Activated CD8-positive, alpha-beta memory T cell treated with anti-CD3 and anti-CD28 coated beads for 36 hours (primary cell): Measurements from ENCODE around the gene FBLN7. TPM values are rescaled to one million over a fixed set of nuclear protein-coding genes. Genes with fewer than 3 reads are reported as not detected.

Experiments used
- CTCF ChIA-PET: fragments of 350-600 bp; sonication (Branson Sonifier 250); formaldehyde crosslinking; loops from one replicate; lab custom pipeline; 2021; ENCODE audit warnings: antibody characterized with exemption; lab: Charles Lee
- POLR2A ChIA-PET: fragments of 350-600 bp; sonication (Branson Sonifier 250); formaldehyde crosslinking; loops from one replicate; lab custom pipeline; 2021; ENCODE audit warnings: antibody characterized with exemption; lab: Charles Lee
- total RNA-seq, 2 experiments: library from RNA; stranded (reverse); gene quantifications; one replicate each; pipeline ENCODE4 v1.2.3, GENCODE V29; 2021

Gene FBLN7
- total RNA-seq, 2 experiments from 2014 or later, result 3.1 to 3.7 TPM

DNA sequence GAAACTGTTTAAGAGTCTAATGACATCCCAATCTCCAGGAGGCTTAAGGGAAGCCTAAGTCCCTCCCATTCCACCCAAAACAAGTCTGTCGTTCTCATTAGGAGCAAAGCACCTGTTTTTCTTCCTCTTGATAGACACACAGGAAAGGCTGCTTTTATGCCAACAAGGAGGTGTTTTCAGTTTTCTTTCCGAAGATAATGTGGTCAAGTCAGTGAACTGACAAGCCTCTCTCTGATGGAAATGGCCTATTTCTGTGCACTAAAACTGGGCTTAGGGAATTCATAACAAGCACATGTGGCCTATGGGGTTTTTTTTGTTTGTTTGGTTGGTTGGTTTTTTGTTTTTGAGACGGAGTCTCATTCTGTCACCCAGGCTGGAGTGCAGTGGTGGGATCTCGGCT, 36.2 kb downstream of the FBLN7 start:
- ChIA-PET POLR2A (no interaction called here), CTCF (no interaction called here)

DNA sequence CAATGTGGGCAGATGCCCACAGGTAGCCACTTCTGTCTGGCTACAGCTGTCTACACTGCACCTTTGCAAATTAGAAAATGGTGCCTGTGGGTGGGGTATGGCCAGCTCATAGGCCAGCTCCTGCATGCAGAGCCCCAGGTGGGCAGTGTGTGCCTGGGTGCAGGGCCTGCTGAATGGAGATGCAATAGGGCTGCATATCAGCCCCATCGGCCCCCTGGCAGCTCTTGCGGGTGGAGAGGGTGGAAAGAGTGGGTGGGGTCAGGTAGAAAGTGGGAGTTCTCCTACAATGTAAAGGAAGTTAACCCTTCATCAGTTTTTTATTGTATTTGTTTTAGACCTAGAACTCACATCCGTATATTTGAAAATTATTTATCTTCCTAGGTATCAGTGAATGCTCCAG, 37.1 kb downstream of the FBLN7 start:
- POLR2A ChIA-PET, result no interaction called here
- CTCF ChIA-PET, result no interaction called here

DNA sequence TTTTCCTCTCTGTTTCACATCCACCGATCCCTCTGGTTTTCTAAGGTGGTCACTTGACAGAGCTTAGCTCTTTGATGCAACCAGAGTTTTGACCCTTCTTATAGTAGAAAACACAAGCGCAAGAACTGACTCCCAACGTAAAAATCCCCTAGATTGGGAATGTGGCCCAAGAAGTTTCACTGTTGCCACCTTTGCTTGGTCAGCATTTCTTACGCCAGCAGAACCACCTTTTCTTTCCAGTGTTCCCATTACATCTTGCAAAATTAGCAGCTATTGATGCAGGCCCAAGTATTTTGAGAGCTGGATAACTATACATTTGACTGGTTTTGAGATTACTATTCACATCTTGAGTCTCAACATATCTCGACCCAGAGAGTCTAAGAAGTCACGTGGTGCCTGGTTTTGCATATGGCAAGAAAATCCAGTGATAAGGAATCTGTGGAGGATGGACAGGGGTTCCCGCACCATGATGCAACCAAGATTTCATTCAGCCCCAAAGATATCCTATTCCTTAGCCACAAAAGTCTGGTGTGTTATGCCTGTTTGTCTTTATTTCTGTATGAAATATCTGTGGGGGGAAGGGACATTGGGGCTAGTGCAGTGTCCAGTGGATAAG, 37.9 kb downstream of the FBLN7 start:
- POLR2A ChIA-PET, result no interaction called here
- CTCF ChIA-PET, result interaction anchor here (0.9 kb wide), 1 partner anchor 12 kb away, joined by 3 read pairs; no protein-coding TSS in a partner anchor

DNA sequence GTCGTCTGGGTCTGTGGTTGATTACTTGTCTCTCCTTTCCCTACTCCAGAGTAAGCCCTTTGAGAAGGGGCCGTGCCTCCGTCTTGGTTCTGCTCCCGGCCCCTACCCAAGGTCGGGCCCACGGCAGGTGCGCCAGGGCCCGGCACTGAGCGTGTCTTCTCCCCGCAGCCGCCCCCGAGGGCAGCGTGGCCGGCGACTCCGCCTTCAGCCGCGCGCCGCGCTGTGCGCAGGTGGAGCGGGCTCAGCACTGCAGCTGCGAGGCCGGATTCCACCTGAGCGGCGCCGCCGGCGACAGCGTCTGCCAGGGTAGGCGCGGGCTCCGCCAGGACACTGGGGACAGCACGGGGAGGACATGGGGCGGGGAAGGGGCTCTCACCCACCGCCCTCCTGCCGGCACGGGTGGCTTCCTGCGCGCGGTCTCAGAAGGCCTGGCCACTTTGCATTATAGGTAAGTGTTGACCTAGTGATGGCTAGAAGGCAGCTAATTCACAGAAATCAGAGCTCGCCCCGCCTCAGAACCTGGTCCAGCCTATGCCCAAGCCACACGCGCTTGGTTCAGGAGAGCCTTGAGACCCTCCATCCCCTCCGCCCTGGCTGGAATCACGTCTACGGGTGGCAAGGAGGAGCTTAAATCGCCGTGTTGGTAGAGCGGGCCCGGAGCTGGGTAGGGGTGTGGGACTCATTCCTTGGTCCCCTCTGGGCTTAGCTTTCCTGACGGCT, 43.5 kb downstream of the FBLN7 start:
- POLR2A ChIA-PET, result no interaction called here

DNA sequence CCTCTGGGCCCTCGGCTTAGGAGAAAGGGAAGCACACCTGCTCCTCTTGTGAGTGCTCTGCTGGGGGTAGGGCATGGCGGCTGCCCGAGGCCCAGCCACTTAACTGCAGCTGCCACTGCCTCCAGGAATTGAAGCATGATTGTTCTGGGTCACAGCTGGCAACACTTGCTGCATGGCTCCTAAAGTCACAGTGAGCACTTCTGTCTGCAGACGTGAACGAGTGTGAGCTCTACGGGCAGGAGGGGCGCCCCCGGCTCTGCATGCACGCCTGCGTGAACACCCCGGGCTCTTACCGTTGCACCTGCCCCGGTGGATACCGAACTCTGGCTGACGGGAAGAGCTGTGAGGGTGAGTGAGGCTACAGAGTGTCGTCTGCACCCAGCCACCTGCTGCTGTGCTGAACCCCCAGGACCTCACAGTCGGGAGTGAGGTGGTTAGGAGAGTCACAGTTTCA, 44.4 kb downstream of the FBLN7 start:
- POLR2A ChIA-PET, result no interaction called here
- CTCF ChIA-PET, result no interaction called here

More for the DNA sequence above, 43.5 kb downstream of the FBLN7 start:
- CTCF ChIA-PET, result no interaction called here

DNA sequence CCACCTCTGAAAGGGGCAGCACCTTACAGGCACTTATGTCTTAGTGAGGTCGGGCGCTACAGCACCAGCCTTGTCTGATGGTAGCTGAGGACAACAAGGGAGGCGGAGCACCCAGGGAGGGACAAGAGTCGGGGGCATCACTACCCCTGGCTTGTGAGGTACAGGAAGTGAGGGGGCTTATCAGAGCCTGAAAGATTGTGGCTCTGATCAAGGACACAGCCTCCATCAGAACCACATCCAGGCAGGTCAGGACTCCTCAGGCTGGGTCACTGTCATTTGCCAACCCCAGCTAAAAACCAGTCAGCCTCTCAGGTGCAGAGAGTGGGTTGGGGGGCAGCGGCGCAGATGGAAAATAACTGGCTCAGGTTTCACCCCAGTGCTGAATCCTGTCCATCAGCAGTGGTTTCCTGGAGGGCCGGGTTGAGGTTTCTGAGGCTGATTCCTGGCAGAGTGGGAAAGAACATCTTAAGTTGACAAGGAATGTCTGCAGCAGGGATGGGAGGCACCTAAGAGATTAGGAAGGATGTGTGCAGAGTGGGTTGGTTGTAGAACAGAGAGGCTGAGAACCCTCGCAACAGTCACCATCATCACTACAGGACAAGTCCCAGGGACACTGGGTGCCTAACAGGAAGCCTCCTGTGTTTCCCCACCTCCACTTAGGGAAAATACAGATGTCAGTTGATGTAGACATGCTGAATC, 45.3 kb downstream of the FBLN7 start:
- ChIA-PET CTCF (no interaction called here), POLR2A (no interaction called here)

DNA sequence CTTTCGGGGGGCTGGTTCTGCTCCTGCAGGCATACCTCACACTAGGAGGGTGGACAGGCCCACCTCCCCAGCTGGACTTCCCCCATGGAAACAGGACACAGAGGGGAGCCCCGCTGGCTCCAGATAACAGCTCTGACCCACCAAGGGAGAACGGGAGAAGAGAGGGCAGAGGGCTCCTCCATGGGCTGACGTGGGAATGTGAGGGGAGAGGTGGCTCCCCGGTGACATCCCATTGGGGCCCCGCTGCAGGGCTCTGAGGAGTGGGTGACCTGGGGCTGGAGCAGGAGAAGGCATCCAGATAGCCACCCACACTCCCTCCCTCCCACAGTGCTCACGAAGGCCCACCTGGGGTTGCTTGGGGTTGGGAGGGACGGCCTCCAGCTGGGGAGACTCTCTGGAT, 45.9 kb downstream of the FBLN7 start:
- ChIA-PET POLR2A (no interaction called here), CTCF (no interaction called here)

DNA sequence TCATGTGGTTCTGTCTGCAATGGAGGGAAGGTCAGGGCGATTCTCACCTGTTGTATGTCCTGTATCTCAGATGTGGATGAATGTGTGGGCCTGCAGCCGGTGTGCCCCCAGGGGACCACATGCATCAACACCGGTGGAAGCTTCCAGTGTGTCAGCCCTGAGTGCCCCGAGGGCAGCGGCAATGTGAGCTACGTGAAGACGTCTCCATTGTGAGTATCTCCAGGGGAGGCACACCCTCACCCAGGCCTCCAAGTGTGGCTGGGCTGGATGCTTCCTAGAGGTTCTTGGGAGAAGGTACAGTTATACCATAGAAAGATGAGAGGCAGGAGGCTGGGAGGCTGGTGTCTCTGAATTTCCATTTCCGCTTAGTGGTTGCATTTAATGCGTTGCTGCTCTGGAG, 46.9 kb downstream of the FBLN7 start:
- POLR2A ChIA-PET, result no interaction called here
- CTCF ChIA-PET, result no interaction called here

DNA sequence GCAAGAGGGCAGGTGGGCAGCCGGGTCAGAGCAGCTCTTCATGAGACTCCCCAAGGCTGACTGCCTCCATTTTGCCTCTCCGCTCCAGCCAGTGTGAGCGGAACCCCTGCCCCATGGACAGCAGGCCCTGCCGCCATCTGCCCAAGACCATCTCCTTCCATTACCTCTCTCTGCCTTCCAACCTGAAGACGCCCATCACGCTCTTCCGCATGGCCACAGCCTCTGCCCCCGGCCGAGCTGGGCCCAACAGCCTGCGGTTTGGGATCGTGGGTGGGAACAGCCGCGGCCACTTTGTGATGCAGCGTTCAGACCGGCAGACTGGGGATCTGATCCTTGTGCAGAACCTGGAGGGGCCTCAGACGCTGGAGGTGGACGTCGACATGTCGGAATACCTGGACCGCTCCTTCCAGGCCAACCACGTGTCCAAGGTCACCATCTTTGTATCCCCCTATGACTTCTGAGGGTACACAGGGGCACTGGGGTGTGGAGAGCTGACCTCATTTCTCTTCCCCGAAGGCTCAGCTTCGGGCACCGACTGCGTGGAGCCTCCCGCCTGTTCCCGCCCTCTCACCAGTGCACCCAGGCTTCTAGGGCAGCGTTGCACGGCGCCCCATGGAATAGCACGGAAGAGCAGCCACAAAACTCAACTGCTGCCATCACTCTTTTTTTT, 49.0 kb downstream of the FBLN7 start:
- ChIA-PET POLR2A (interaction anchor here (0.7 kb wide), 1 partner anchor 124 kb away, joined by 4 read pairs; no protein-coding TSS in a partner anchor), CTCF (no interaction called here)

DNA sequence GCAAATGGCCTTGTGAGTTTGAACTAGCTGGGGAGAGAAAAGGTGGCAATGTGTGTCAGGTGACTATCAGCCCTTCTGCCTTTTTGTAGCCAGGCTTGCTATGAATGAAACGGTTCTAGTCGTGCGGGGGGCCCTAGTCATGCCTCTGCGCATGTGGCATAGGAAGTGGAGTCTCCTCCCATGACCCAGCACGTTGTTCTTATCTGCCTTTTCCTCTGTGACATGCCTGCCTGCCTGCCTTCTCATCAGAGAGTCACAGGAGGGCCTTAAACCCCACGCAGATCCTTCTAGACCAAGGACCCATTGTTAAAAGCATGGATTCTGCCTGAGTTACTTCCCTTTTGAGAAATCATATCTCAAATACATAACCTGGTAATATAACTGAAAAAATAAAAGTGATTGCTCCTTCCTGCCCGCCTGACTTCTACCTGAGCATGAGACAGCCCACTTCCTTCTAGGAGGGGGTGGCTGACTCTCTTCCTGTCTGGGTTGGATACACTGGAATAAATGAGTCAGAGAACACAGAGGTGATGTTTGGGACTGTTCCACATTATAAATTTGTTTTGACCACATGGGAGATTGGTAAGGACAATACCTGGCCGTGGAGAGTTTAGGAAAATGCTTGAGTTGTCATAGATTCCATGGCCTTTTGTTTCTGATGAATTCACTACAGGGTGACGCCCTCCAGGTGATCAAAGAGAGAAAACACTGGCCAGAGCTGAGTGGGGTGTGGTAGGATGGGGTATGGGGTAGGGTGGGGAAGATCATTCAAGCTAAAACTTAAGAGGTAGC, 49.8 kb downstream of the FBLN7 start:
- ChIA-PET POLR2A (interaction anchor here (0.7 kb wide), 1 partner anchor 124 kb away, joined by 4 read pairs; no protein-coding TSS in a partner anchor), CTCF (interaction anchor here (0.9 kb wide), 1 partner anchor 12 kb away, joined by 3 read pairs; no protein-coding TSS in a partner anchor)

DNA sequence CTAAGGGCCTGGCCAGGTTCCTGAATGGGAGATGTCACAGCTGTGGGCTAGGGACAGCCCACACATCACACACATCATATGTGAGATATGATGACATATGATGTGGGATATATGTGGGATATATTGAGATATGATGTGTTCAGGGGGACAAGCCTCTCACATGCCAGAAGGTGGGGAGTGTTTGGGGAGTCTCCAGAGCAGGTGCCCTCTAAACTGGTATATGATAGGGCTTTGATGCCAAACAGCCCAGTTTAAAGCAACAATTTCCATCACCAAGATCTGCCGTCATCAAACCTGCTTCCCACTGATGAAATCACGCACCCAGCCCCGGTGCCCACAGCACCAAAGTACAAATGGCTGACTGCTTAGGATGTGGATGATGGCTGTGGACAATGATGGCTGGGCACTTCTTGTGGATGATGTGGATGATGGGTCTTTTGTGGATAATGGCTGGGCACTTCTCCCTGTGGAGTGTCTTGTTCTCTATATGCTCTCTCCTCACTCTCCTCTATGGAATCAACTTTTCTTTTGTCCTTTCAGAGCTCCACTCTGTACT, 50.9 kb downstream of the FBLN7 start:
- ChIA-PET POLR2A (no interaction called here), CTCF (interaction anchor here (0.9 kb wide), 1 partner anchor 13 kb away, joined by 3 read pairs; no protein-coding TSS in a partner anchor)

DNA sequence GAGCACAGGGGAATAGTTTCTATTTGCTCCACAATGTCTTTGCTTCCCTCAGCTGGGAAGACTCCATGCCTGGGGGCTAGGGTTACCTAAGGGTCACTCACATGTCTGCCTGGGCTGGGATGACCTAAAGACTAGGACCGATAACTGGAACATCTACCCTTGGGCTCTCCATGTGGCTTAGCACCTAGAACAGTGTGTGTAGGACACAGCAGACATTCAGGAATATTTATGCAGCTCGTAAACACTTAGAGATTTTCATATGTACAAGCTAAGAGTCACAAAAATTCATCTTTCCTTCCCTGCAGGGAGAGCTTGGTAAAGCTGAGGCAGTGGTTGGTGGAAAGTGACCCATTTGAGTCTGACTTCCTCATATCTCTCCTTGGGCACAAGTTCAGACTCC, 55.8 kb downstream of the FBLN7 start:
- CTCF ChIA-PET, result no interaction called here
- POLR2A ChIA-PET, result no interaction called here

DNA sequence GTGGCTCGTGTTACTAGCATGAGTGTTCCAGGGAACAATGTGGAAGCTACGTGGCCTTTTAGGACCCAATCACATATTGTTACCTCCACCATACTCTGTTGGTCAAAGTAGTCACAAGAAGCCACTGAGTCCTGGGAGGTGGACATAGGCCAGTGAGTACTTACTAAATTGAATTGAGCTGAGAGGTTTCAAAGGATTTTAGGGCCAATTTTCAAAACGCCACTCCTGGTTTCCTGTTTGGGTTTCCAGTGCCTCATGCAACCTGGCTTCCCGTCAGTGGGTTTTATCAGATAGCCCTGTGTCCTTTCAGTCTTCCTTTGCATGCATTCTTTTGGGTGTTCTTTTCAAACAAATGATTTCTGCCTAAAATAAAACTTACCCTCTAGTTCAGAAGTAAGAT, 56.3 kb downstream of the FBLN7 start:
- POLR2A ChIA-PET, result no interaction called here
- CTCF ChIA-PET, result no interaction called here

DNA sequence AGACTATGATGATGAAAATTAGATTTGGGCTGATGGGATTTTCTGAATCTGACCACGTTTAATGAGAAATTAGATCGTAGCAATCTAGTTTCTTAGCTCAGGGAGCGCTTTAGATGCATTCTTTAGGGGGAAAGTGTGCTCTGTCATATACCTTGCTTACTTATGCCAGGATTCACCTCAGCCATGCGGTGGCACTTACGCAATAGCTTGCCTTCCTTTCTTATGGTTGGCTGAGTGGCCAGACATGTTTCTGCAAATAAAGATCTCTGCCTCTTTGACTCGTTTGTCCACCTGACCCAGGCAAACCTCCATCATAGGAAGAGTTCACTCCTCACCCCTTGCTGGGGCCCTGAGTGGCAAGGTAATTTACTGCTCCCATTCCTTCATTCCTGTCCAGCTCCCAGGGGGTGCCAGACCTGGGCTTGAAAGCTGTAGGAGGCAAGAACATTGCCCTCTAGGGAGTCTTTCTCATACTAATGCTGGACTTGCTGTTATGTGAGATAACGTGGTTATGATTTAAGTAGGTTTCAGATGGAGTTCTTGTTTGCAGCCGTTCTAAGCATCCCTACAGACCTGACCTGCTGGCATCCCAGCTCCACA, 57.1 kb downstream of the FBLN7 start:
- CTCF ChIA-PET, result interaction anchor here (1.5 kb wide), 1 partner anchor 9 kb away, joined by 3 read pairs; no protein-coding TSS in a partner anchor

DNA sequence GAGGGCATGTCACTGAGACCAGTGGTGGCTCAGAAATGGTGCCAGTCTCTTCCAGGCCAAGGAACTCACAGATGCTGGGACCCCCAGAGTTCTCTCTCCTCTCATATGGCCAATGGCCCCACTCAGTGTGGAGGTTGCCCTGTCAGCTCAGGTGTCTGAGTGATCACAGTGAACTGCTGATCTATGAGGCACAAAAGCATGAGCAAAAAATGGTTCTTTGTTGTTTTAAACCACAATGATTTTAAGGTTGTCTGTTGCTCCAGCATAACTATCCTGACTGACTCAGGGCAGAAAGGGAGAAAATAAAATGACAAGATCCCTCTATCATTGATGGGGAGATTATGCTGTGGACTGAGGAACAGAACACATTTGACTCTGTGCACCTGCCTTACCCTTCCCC, 57.8 kb downstream of the FBLN7 start:
- ChIA-PET CTCF (interaction anchor here (1.5 kb wide), 1 partner anchor 8 kb away, joined by 3 read pairs; no protein-coding TSS in a partner anchor), POLR2A (no interaction called here)

More for the DNA sequence above, 57.1 kb downstream of the FBLN7 start:
- POLR2A ChIA-PET, result no interaction called here

DNA sequence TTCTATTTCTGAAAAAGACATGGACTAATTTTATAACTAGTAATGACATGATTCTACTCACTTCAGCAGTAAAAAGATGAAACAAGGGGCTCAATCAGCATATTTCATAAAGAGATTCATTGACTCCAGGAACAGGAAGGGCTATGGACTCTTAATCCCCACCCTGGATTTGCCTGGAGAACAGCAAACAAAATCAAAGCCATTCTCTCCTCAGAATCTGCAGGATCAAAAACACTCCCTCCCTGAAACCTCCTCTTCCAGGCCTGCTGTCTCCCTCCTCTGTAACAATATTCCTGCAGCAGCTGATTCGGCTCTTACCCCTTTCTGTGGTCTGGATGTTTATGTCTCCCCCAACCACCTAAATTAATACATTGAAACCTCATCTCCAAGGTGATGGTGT, 59.7 kb downstream of the FBLN7 start:
- POLR2A ChIA-PET, result no interaction called here
- CTCF ChIA-PET, result no interaction called here

DNA sequence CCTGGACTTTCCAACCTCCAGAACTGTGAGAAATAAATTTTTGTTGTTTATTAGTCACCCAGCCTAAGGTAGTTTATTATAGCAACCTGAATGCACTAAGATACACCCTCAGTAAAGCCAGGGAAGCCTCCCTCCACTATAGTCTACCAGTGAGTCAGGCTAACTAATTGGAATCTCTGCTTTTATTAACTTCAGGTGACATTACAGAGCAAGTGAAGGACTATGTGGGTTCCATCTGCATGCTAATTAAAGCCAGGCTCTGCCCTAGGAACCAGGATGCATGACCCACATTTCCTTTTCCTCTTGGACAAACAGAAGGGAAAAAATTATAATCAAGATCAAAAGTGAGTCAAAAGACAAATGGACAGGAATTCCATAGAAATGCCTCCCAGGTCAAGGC, 60.6 kb downstream of the FBLN7 start:
- CTCF ChIA-PET, result no interaction called here
- POLR2A ChIA-PET, result no interaction called here

DNA sequence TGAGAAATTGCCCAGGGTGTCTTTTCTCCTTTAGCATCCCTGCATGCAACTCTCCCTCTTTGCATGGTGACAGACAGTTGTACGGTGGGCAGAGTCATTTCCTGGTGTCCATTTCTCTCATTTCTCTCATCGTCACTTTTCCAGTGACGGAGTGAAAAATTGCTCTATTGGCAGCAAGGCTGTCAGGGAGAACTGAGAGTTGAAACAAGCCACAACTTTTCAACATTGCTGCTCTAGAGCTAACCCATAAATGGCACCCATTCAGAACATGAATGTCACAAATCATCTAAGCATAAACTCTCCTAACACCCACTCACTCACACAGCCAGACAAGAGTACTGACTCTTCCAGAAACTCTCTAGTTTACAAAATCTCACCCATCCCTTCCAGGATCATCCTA, 61.0 kb downstream of the FBLN7 start:
- CTCF ChIA-PET, result no interaction called here
- POLR2A ChIA-PET, result no interaction called here
